ENCODE results near the gene VAV3. TPM values are rescaled to one million over a fixed set of nuclear protein-coding genes. Genes with fewer than 3 reads are reported as not detected.

VAV3 gene
- total and polyA plus RNA-seq, 9 of the 15 experiments (the other 6 are each of a cell fraction or from before 2014, with no cell fraction given), result not detected

- Histone ChIP-seq H3K4me3 (no peak overlapping the region), H4K20me1 (replicated peaks; ENCODE audit: control insufficient read depth, insufficient read depth, low read length) (no peaks in the 10 kb centered on the region), H3K79me2 (ENCODE audit: control insufficient read depth, insufficient read depth, low read length) (no peaks in the 10 kb centered on the region), H3K27me3 (ENCODE audit: control insufficient read depth in 2 of 2, insufficient read depth in 2 of 2, low read length in 2 of 2) (no peaks in the 10 kb centered on the region; a peak in 1 of 5 replicates), H3K4me1 (replicated peaks in 1 of 2; ENCODE audit: control insufficient read depth in 2 of 2, insufficient read depth in 2 of 2, low read length in 2 of 2) (no peaks in the 10 kb centered on the region), H3K36me3 (ENCODE audit: control insufficient read depth, insufficient read depth, low read length) (no peaks in the 10 kb centered on the region), H3K9ac (ENCODE audit: insufficient read depth in 1 of 2, low read depth in 2 of 2, low read length in 2 of 2) (no peak overlapping the region), H3K4me2 (ENCODE audit: insufficient read depth, low read length) (no peak overlapping the region), H3K9me3 (replicated peaks; ENCODE audit: control insufficient read depth, insufficient read depth, low read depth, low read length) (no peaks in the 10 kb centered on the region), H3K9me1 (ENCODE audit: control insufficient read depth, insufficient read depth, low read length) (no peaks in the 10 kb centered on the region), H3K27ac (ENCODE audit: extremely low read depth, low read depth, low read length) (no peak overlapping the region), H2AFZ (ENCODE audit: low read depth, low read length) (no peak overlapping the region)
- ChIA-PET POLR2A (no interaction called here), CTCF (ENCODE audit: low intra/inter-chr PET ratio) (no interaction called here)
- intact Hi-C loops (cut with micrococcal nuclease) (loop anchor here (10.0 kb wide), 1 partner anchor 62 kb away; no protein-coding TSS in a partner anchor), in situ Hi-C loops (cut with MboI) (no loop called here)
- DNase-seq (ENCODE audit: extremely low read depth in 1 of 4, low spot score in 3 of 4) (no peak), FAIRE-seq (no peak), ATAC-seq (no peak)
- BruUV-seq (replicated peaks), result no TSS peak
- WGBS (ENCODE audit: insufficient coverage, low coverage, missing lambda C conversion rate), result 3% methylated on average over 2 of the region's 2 CpGs
- TF ChIP-seq, protein P1, sequence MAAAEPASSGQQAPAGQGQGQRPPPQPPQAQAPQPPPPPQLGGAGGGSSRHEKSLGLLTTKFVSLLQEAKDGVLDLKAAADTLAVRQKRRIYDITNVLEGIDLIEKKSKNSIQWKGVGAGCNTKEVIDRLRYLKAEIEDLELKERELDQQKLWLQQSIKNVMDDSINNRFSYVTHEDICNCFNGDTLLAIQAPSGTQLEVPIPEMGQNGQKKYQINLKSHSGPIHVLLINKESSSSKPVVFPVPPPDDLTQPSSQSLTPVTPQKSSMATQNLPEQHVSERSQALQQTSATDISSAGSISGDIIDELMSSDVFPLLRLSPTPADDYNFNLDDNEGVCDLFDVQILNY (CRISPR knock-in tag; IDR thresholded peaks at IDR 0.05), result no peak
- TF ChIP-seq MED1 (CRISPR knock-in tag; IDR thresholded peaks at IDR 0.05; ENCODE audit: borderline replicate concordance) (no peak), POLR2B (IDR thresholded peaks at IDR 0.05; ENCODE audit: low read depth, partially characterized antibody) (no peak), ZBTB9 (CRISPR knock-in tag; IDR thresholded peaks at IDR 0.05) (no peak), ZNF696 (CRISPR knock-in tag; conservative IDR thresholded peaks at IDR 0.05) (no peak), NR2F6 (CRISPR knock-in tag; IDR thresholded peaks at IDR 0.05) (no peak), ZSCAN29 (IDR thresholded peaks at IDR 0.05) (no peak), TCFL5 (CRISPR knock-in tag; conservative IDR thresholded peaks at IDR 0.05) (no peak), POLR2H (tag; IDR thresholded peaks at IDR 0.05; ENCODE audit: low read depth) (no peak), RFX5 (IDR thresholded peaks at IDR 0.05; ENCODE audit: low read depth, low read length) (no peak), GMEB1 (CRISPR knock-in tag; IDR thresholded peaks at IDR 0.05) (no peak), HDAC3 (IDR thresholded peaks at IDR 0.05; ENCODE audit: borderline replicate concordance, partially characterized antibody) (no peak), U2AF1 (optimal IDR thresholded peaks at IDR 0.05; ENCODE audit: low read depth, low read length) (no peak)
- TF ChIP-seq, protein P2, sequence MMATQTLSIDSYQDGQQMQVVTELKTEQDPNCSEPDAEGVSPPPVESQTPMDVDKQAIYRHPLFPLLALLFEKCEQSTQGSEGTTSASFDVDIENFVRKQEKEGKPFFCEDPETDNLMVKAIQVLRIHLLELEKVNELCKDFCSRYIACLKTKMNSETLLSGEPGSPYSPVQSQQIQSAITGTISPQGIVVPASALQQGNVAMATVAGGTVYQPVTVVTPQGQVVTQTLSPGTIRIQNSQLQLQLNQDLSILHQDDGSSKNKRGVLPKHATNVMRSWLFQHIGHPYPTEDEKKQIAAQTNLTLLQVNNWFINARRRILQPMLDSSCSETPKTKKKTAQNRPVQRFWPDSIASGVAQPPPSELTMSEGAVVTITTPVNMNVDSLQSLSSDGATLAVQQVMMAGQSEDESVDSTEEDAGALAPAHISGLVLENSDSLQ (IDR thresholded peaks at IDR 0.05), result no peak
- TF ChIP-seq, protein P3, sequence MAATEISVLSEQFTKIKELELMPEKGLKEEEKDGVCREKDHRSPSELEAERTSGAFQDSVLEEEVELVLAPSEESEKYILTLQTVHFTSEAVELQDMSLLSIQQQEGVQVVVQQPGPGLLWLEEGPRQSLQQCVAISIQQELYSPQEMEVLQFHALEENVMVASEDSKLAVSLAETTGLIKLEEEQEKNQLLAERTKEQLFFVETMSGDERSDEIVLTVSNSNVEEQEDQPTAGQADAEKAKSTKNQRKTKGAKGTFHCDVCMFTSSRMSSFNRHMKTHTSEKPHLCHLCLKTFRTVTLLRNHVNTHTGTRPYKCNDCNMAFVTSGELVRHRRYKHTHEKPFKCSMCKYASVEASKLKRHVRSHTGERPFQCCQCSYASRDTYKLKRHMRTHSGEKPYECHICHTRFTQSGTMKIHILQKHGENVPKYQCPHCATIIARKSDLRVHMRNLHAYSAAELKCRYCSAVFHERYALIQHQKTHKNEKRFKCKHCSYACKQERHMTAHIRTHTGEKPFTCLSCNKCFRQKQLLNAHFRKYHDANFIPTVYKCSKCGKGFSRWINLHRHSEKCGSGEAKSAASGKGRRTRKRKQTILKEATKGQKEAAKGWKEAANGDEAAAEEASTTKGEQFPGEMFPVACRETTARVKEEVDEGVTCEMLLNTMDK (IDR thresholded peaks at IDR 0.05; ENCODE audit: borderline replicate concordance, insufficient read depth, low read depth, low read length, poor library complexity, severe bottlenecking), result no peak
These were observed 438.3 kb downstream of the VAV3 start for GRCh38 chr1:107526524-107527198.
